Measurements from ENCODE around the gene KLRC3.
A peak's percentile ranks its signal among the peaks of the same experiment; 100 is the strongest.
"Not testable (repeated sequence)": the region's sequence is repeated elsewhere in the genome, so short reads cannot be mapped to it uniquely, and the experiment has no call there.

KLRC3 gene

GRCh38 chr12:10400829-10401228 lies 19.6 kb downstream of the KLRC3 start:
- no peak for DNase-seq (ENCODE audit: low spot score)

GRCh38 chr12:10398168-10398567 lies 22.2 kb downstream of the KLRC3 start:
- DNase-seq (ENCODE audit: low spot score): no peak

GRCh38 chr12:10397296-10397695 lies 23.1 kb downstream of the KLRC3 start:
- no peak for DNase-seq (ENCODE audit: low spot score)

GRCh38 chr12:10396176-10396575 lies 24.2 kb downstream of the KLRC3 start:
- not testable (repeated sequence) for DNase-seq (ENCODE audit: low spot score)

- DNase-seq (ENCODE audit: low spot score): peak; percentile 28
Measured at GRCh38 chr12:10395390-10395998, 24.9 kb downstream of the KLRC3 start.

GRCh38 chr12:10394531-10395152 lies 25.8 kb downstream of the KLRC3 start:
- DNase-seq (ENCODE audit: low spot score): not testable (repeated sequence)

- DNase-seq (ENCODE audit: low spot score): no peak
Measured at GRCh38 chr12:10393291-10393690, 27.1 kb downstream of the KLRC3 start.

GRCh38 chr12:10392394-10392930 lies 27.9 kb downstream of the KLRC3 start:
- no peak for DNase-seq (ENCODE audit: low spot score)

- DNase-seq (ENCODE audit: low spot score): not testable (repeated sequence)
Measured at GRCh38 chr12:10390991-10391390, 29.4 kb downstream of the KLRC3 start.

GRCh38 chr12:10389904-10390303 lies 30.5 kb downstream of the KLRC3 start, which contains the start of gene KLRK1:
KLRK1 (minus strand) TSS chr12:10390041; CDS start chr12:10388810, 1,231 bp downstream.
- no peak for DNase-seq (ENCODE audit: low spot score)

- DNase-seq (ENCODE audit: low spot score): no peak
Measured at GRCh38 chr12:10388624-10389413, 31.6 kb downstream of the KLRC3 start.

- DNase-seq (ENCODE audit: low spot score): not testable (repeated sequence)
Measured at GRCh38 chr12:10387498-10387897, 32.9 kb downstream of the KLRC3 start.

- DNase-seq (ENCODE audit: low spot score): no peak
Measured at GRCh38 chr12:10386857-10387256, 33.5 kb downstream of the KLRC3 start.

- DNase-seq (ENCODE audit: low spot score): no peak
Measured at GRCh38 chr12:10385166-10385613, 35.2 kb downstream of the KLRC3 start.

- DNase-seq (ENCODE audit: low spot score): no peak
Measured at GRCh38 chr12:10384191-10384590, 36.2 kb downstream of the KLRC3 start.

- DNase-seq (ENCODE audit: low spot score): no peak
Measured at GRCh38 chr12:10381928-10382628, 38.3 kb downstream of the KLRC3 start.

GRCh38 chr12:10378737-10379136 lies 41.7 kb downstream of the KLRC3 start:
- not testable (repeated sequence) for DNase-seq (ENCODE audit: low spot score)

GRCh38 chr12:10374624-10375018 lies 45.8 kb downstream of the KLRC3 start:
- DNase-seq (ENCODE audit: low spot score): no peak

GRCh38 chr12:10372559-10372958 lies 47.8 kb downstream of the KLRC3 start:
- no peak for DNase-seq (ENCODE audit: low spot score)

- not testable (repeated sequence) for DNase-seq (ENCODE audit: low spot score)
Measured at GRCh38 chr12:10371893-10372535, 48.4 kb downstream of the KLRC3 start.

All from HuH-7.5 (cell line).